GM12878 (cell line): Measurements from ENCODE around the gene HHAT. TPM values are rescaled to one million over a fixed set of nuclear protein-coding genes. Genes with fewer than 3 reads are reported as not detected.

Experiments used
- ATAC-seq: fragments of 200-7000 bp; cut with Tn5 transposase; 3 replicates; pipeline ENCODE4 v1.9.1; 2020; ENCODE audit warnings: mild to moderate bottlenecking, moderate library complexity
- BruUV-seq: library from RNA; stranded (reverse); fragments of 400-500 nt; replicated peaks from 2 replicates; lab custom pipeline; 2021; lab: Mats Ljungman, UMichigan
- CTCF ChIA-PET: fragments of 300-600 bp; sonication (Branson Sonifier 250); formaldehyde crosslinking; extraction: SDS; loops from one replicate; lab custom pipeline; 2021; ENCODE audit warnings: inconsistent platforms; lab: Yijun Ruan, JAX
- POLR2A ChIA-PET: fragments of 350-600 bp; formaldehyde crosslinking; extraction: SDS; loops from one replicate; lab custom pipeline; 2021; ENCODE audit warnings: inconsistent platforms; lab: Charles Lee
- RAD21 ChIA-PET: fragments of 300-600 bp; sonication (Branson Sonifier 250); formaldehyde crosslinking; loops from one replicate; lab custom pipeline; 2023; ENCODE audit warnings: antibody characterized with exemption; ENCODE audit not compliant: unreplicated experiment; lab: Charles Lee
- SMC1A ChIA-PET: fragments of 300-600 bp; sonication (Branson Sonifier 250); formaldehyde crosslinking; loops from one replicate; lab custom pipeline; 2023; ENCODE audit not compliant: unreplicated experiment, uncharacterized antibody; lab: Charles Lee
- DNase-seq: peaks from one replicate; pipeline ENCODE4 v3.0.0-alpha.2; 2011; ENCODE audit warnings: low read depth, low spot score
- FAIRE-seq: peaks from 3 replicates; lab custom pipeline; 2011; peaks lifted over from hg19 to GRCh38; lab: Jason Lieb, UNC
- H2AFZ ChIP-seq: 2 replicates; pipeline ENCODE4 v1.6.0; 2011; ENCODE audit warnings: low read depth, low read length, control low read depth; ENCODE audit not compliant: control insufficient read depth
- H3K27ac ChIP-seq: 2 replicates; pipeline ENCODE4 v1.5.1; 2011; ENCODE audit warnings: control low read depth; ENCODE audit not compliant: control insufficient read depth, insufficient read depth
- H3K27me3 ChIP-seq, 2 experiments: replicated peaks in 1 of 2; 2 replicates each; pipeline versions ENCODE4 v1.6.0 to v1.6.1; 2011; ENCODE audit warnings: low read length in 1 of 2; ENCODE audit not compliant: control insufficient read depth in 2 of 2, insufficient read depth in 2 of 2
- H3K36me3 ChIP-seq, 2 experiments: 2 replicates each; pipeline ENCODE4 v1.5.1; 2011; ENCODE audit warnings: low read length in 1 of 2; ENCODE audit not compliant: control insufficient read depth in 2 of 2, insufficient read depth in 2 of 2
- H3K4me1 ChIP-seq: 2 replicates; pipeline ENCODE4 v1.6.1; 2011; ENCODE audit warnings: mild to moderate bottlenecking, low read length, moderate library complexity, mixed read lengths; ENCODE audit not compliant: control insufficient read depth, insufficient read depth
- H3K4me2 ChIP-seq: 2 replicates; pipeline ENCODE4 v1.6.0; 2011; ENCODE audit warnings: control low read depth; ENCODE audit not compliant: control insufficient read depth, insufficient read depth
- H3K4me3 ChIP-seq: fragments of 200-600 bp; sonication (generic); 2 replicates; pipeline ENCODE4 v1.5.1; 2016
- H3K79me2 ChIP-seq: 2 replicates; pipeline ENCODE4 v1.6.0; 2011; ENCODE audit warnings: low read length; ENCODE audit not compliant: control insufficient read depth, insufficient read depth
- H3K9ac ChIP-seq: 2 replicates; pipeline ENCODE4 v1.8.0; 2011; ENCODE audit warnings: low read length, control low read depth, mixed read lengths; ENCODE audit not compliant: control insufficient read depth, insufficient read depth
- H3K9me3 ChIP-seq: replicated peaks from 3 replicates; pipeline ENCODE4 v1.5.1; 2011; ENCODE audit warnings: mild to moderate bottlenecking, low read length; ENCODE audit not compliant: control insufficient read depth, insufficient read depth
- H4K20me1 ChIP-seq: 2 replicates; pipeline ENCODE4 v1.6.0; 2011; ENCODE audit not compliant: control insufficient read depth, insufficient read depth
- EGR1 ChIP-seq, 2 experiments: IDR thresholded peaks; 1 replicate in 1 of 2; 2 replicates in 1 of 2; pipeline ENCODE4 v1.6.1; 2011 to 2012; ENCODE audit warnings: low read depth in 2 of 2, low read length in 2 of 2, borderline replicate concordance in 1 of 2, mild to moderate bottlenecking in 1 of 2, moderate library complexity in 1 of 2
- FOXM1 ChIP-seq: IDR thresholded peaks from 2 replicates; pipeline ENCODE4 v1.6.1; 2012; ENCODE audit warnings: low read depth, mild to moderate bottlenecking, inconsistent platforms, low read length, moderate library complexity
- RUNX3 ChIP-seq: IDR thresholded peaks from 2 replicates; pipeline ENCODE4 v1.6.1; 2012; ENCODE audit warnings: low read length, inconsistent platforms
- WGBS: methylation state at CpG from one replicate; pipeline ENCODE4 v1.1.6; 2016; ENCODE audit warnings: low lambda C conversion rate; ENCODE audit not compliant: insufficient replicate concordance, insufficient coverage; ENCODE audit errors: missing lambda C conversion rate; 5-methylcytosine and 5-hydroxymethylcytosine counted together
- in situ Hi-C: fragments of 300-500 bp; cut with MboI; formaldehyde crosslinking; loops from 9 replicates; pipeline ENCODE4 v1.14.3; 2018; ENCODE audit warnings: mixed read lengths
- intact Hi-C: fragments of 100-400 bp; cut with micrococcal nuclease; formaldehyde crosslinking; loops from one replicate; pipeline ENCODE4 v1.14.2; 2022; ENCODE audit not compliant: unreplicated experiment
- polyA plus RNA-seq, 11 experiments: library from polyadenylated mRNA; depleted of rRNA in 4 of 11; unstranded in 6 of 11; stranded (reverse) in 5 of 11; fragments of >200 nt; fragmentation: Nextera tagmentation in 4 of 11; fragmentation: Illumina TruSeq in 1 of 11; extraction: Ambion mirVana in 4 of 11; extraction: Trizol in 1 of 11; gene quantifications; 1 replicate in 1 of 11; 2 replicates in 10 of 11; pipeline versions ENCODE4 v1.2.1 to v1.2.3, GENCODE V29; 2011 to 2016; ENCODE audit warnings: inconsistent platforms in 2 of 11, missing spikeins in 2 of 11, low read depth in 1 of 11
- total RNA-seq, 4 experiments: library from RNA; depleted of rRNA in 3 of 4; stranded (reverse); fragments of >200 nt in 3 of 4; fragmentation: Illumina TruSeq in 1 of 4; extraction: Trizol in 1 of 4; gene quantifications; 2 replicates each; pipeline versions ENCODE4 v1.2.1 to v1.2.3, GENCODE V29; 2013 to 2021
- TF ChIP-seq, protein P1 (sequence below): IDR thresholded peaks from 2 replicates; pipeline ENCODE4 v1.6.1; 2012; ENCODE audit warnings: improper control_type of control experiment, low read depth, low read length; ENCODE audit not compliant: insufficient replicate concordance
- TF ChIP-seq, protein P2 (sequence below): IDR thresholded peaks from 2 replicates; pipeline ENCODE4 v1.6.1; 2011; ENCODE audit warnings: borderline replicate concordance, low read depth, mild to moderate bottlenecking, moderate library complexity, low read length; ENCODE audit not compliant: insufficient read depth, poor library complexity, severe bottlenecking
- TF ChIP-seq, protein P3 (sequence below): fragments of 450-650 bp; IDR thresholded peaks from 2 replicates; pipeline ENCODE4 v1.6.1; 2017; ENCODE audit warnings: mild to moderate bottlenecking

Gene HHAT
- total and polyA plus RNA-seq, 10 of the 15 experiments (the other 5 are each of a cell fraction or from before 2014, with no cell fraction given): 1.2 to 37.6 (median 2.6) TPM

DNA sequence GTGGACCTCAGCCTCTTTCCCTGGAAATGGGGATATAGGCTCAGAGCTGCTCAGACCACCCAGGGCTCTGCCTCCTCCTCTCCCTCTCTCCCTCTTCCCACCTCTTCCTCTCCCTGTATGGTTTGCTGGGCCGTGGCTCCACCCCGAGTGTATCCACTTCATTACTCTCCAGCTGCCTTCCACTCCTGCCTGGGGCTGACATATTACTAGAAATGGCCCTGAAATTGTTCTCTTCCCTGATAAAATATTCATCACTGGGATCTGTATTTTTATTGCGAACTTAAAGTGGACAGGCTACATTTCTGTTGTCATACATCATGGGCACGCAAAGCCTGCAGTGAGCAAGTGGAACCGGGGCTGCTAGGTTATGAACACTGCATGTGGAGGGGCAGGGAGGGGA is 225.0 kb downstream of the HHAT start:
- ChIA-PET CTCF (interaction anchor here (1.6 kb wide), 1 partner anchor 107 kb away, joined by 4 read pairs; no protein-coding TSS in a partner anchor), RAD21 (no interaction called here), POLR2A (no interaction called here), SMC1A (no interaction called here)
- H3K79me2 ChIP-seq: no peaks in the 10 kb centered on the region
- H3K4me1 ChIP-seq: no peaks in the 10 kb centered on the region
- H3K4me2 ChIP-seq: no peak overlapping the region
- H3K27ac ChIP-seq: no peak overlapping the region
- H3K9me3 ChIP-seq: no peaks in the 10 kb centered on the region
- no TSS peak for BruUV-seq
- in situ Hi-C loops (no loop called here), intact Hi-C loops (no loop called here)
- H2AFZ ChIP-seq: no peak overlapping the region
- H4K20me1 ChIP-seq: no peaks in the 10 kb centered on the region; the same call in 1 of the 2 replicates
- no peak overlapping the region for H3K9ac ChIP-seq
- WGBS: 31% methylated on average over 5 of the region's 5 CpGs
- no peaks in the 10 kb centered on the region for H3K27me3 ChIP-seq
- no peak for ATAC-seq
- no peak for DNase-seq
- TF ChIP-seq FOXM1 (no peak), RUNX3 (no peak), EGR1 (IDR thresholded peaks at IDR 0.05; ENCODE audit: borderline replicate concordance in 1 of 2, low read depth in 2 of 2, low read length in 2 of 2) (no peak)
- TF ChIP-seq, protein P1, sequence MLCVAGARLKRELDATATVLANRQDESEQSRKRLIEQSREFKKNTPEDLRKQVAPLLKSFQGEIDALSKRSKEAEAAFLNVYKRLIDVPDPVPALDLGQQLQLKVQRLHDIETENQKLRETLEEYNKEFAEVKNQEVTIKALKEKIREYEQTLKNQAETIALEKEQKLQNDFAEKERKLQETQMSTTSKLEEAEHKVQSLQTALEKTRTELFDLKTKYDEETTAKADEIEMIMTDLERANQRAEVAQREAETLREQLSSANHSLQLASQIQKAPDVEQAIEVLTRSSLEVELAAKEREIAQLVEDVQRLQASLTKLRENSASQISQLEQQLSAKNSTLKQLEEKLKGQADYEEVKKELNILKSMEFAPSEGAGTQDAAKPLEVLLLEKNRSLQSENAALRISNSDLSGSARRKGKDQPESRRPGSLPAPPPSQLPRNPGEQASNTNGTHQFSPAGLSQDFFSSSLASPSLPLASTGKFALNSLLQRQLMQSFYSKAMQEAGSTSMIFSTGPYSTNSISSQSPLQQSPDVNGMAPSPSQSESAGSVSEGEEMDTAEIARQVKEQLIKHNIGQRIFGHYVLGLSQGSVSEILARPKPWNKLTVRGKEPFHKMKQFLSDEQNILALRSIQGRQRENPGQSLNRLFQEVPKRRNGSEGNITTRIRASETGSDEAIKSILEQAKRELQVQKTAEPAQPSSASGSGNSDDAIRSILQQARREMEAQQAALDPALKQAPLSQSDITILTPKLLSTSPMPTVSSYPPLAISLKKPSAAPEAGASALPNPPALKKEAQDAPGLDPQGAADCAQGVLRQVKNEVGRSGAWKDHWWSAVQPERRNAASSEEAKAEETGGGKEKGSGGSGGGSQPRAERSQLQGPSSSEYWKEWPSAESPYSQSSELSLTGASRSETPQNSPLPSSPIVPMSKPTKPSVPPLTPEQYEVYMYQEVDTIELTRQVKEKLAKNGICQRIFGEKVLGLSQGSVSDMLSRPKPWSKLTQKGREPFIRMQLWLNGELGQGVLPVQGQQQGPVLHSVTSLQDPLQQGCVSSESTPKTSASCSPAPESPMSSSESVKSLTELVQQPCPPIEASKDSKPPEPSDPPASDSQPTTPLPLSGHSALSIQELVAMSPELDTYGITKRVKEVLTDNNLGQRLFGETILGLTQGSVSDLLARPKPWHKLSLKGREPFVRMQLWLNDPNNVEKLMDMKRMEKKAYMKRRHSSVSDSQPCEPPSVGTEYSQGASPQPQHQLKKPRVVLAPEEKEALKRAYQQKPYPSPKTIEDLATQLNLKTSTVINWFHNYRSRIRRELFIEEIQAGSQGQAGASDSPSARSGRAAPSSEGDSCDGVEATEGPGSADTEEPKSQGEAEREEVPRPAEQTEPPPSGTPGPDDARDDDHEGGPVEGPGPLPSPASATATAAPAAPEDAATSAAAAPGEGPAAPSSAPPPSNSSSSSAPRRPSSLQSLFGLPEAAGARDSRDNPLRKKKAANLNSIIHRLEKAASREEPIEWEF: no peak
- TF ChIP-seq, protein P2, sequence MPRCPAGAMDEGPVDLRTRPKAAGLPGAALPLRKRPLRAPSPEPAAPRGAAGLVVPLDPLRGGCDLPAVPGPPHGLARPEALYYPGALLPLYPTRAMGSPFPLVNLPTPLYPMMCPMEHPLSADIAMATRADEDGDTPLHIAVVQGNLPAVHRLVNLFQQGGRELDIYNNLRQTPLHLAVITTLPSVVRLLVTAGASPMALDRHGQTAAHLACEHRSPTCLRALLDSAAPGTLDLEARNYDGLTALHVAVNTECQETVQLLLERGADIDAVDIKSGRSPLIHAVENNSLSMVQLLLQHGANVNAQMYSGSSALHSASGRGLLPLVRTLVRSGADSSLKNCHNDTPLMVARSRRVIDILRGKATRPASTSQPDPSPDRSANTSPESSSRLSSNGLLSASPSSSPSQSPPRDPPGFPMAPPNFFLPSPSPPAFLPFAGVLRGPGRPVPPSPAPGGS: no peak
- TF ChIP-seq, protein P3, sequence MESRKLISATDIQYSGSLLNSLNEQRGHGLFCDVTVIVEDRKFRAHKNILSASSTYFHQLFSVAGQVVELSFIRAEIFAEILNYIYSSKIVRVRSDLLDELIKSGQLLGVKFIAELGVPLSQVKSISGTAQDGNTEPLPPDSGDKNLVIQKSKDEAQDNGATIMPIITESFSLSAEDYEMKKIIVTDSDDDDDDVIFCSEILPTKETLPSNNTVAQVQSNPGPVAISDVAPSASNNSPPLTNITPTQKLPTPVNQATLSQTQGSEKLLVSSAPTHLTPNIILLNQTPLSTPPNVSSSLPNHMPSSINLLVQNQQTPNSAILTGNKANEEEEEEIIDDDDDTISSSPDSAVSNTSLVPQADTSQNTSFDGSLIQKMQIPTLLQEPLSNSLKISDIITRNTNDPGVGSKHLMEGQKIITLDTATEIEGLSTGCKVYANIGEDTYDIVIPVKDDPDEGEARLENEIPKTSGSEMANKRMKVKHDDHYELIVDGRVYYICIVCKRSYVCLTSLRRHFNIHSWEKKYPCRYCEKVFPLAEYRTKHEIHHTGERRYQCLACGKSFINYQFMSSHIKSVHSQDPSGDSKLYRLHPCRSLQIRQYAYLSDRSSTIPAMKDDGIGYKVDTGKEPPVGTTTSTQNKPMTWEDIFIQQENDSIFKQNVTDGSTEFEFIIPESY: no peak
- H3K4me3 ChIP-seq: no peak overlapping the region
- FAIRE-seq: no peak
- H3K36me3 ChIP-seq: no peaks in the 10 kb centered on the region
